Neuron (in vitro differentiated cells): ENCODE measurements around the gene PEX1.
"Not testable (repeated sequence)": the region's sequence is repeated elsewhere in the genome, so short reads cannot be mapped to it uniquely, and the experiment has no call there.

Experiments
- H2AFZ ChIP-seq: one replicate; pipeline ENCODE4 v1.6.1; 2013; ENCODE audit warnings: low read depth, mild to moderate bottlenecking, inconsistent platforms, low read length, moderate library complexity
- H3K27me3 ChIP-seq: one replicate; pipeline ENCODE4 v1.6.1; 2013; ENCODE audit warnings: low read length; ENCODE audit not compliant: insufficient read depth
- H3K36me3 ChIP-seq: one replicate; pipeline ENCODE4 v1.6.1; 2013; ENCODE audit warnings: low read length; ENCODE audit not compliant: insufficient read depth
- H3K4me1 ChIP-seq: one replicate; pipeline ENCODE4 v1.6.1; 2013; ENCODE audit warnings: low read length; ENCODE audit not compliant: insufficient read depth
- H3K4me3 ChIP-seq: 2 replicates; pipeline ENCODE4 v1.5.1; 2013; ENCODE audit warnings: mild to moderate bottlenecking, low read length, moderate library complexity
- H3K9me3 ChIP-seq: one replicate; pipeline ENCODE4 v1.6.1; 2013; ENCODE audit warnings: low read length

The PEX1 gene

GRCh38 chr7:92489634-92490033 lies 38.7 kb downstream of the PEX1 start:
- Histone ChIP-seq H3K9me3 (no peaks in the 10 kb centered on the region), H3K4me3 (no peak overlapping the region), H2AFZ (no peak overlapping the region), H3K36me3 (peaks cover 78% of the 10 kb centered on the region), H3K4me1 (no peaks in the 10 kb centered on the region), H3K27me3 (no peaks in the 10 kb centered on the region)

GRCh38 chr7:92487804-92488203 lies 40.5 kb downstream of the PEX1 start:
- Histone ChIP-seq H3K4me3 (no peak overlapping the region), H3K27me3 (no peaks in the 10 kb centered on the region), H3K9me3 (no peaks in the 10 kb centered on the region), H2AFZ (no peak overlapping the region), H3K4me1 (no peaks in the 10 kb centered on the region), H3K36me3 (peaks cover 62% of the 10 kb centered on the region)

GRCh38 chr7:92485974-92486373 lies 42.3 kb downstream of the PEX1 start:
- Histone ChIP-seq H2AFZ (no peak overlapping the region), H3K36me3 (peaks cover 46% of the 10 kb centered on the region)

GRCh38 chr7:92485267-92485892 lies 42.9 kb downstream of the PEX1 start:
- Histone ChIP-seq H3K4me1 (no peaks in the 10 kb centered on the region), H3K4me3 (no peak overlapping the region), H3K27me3 (no peaks in the 10 kb centered on the region), H2AFZ (no peak overlapping the region), H3K9me3 (no peaks in the 10 kb centered on the region), H3K36me3 (peaks cover 41% of the 10 kb centered on the region)

More at GRCh38 chr7:92485974-92486373, 42.3 kb downstream of the PEX1 start:
- Histone ChIP-seq H3K4me3 (no peak overlapping the region), H3K9me3 (no peaks in the 10 kb centered on the region), H3K27me3 (no peaks in the 10 kb centered on the region), H3K4me1 (no peaks in the 10 kb centered on the region)

GRCh38 chr7:92484226-92484625 lies 44.1 kb downstream of the PEX1 start:
- not testable (repeated sequence) for H3K27me3 ChIP-seq, H3K4me3 ChIP-seq, H3K4me1 ChIP-seq, H3K9me3 ChIP-seq, H2AFZ ChIP-seq
- H3K36me3 ChIP-seq: peaks cover 34% of the 10 kb centered on the region

- H3K9me3 ChIP-seq, H2AFZ ChIP-seq, H3K4me3 ChIP-seq, H3K27me3 ChIP-seq, H3K4me1 ChIP-seq: not testable (repeated sequence)
- peaks cover 29% of the 10 kb centered on the region for H3K36me3 ChIP-seq
Measured at GRCh38 chr7:92483624-92484023, 44.7 kb downstream of the PEX1 start.

- H3K9me3 ChIP-seq, H3K4me1 ChIP-seq, H3K36me3 ChIP-seq, H2AFZ ChIP-seq, H3K27me3 ChIP-seq, H3K4me3 ChIP-seq: not testable (repeated sequence)
Measured at GRCh38 chr7:92479146-92479545, 49.2 kb downstream of the PEX1 start.

- H3K9me3 ChIP-seq: no peaks in the 10 kb centered on the region
- H3K4me1 ChIP-seq: no peaks in the 10 kb centered on the region
- no peak overlapping the region for H3K4me3 ChIP-seq
- no peaks in the 10 kb centered on the region for H3K36me3 ChIP-seq
- H3K27me3 ChIP-seq: no peaks in the 10 kb centered on the region
- H2AFZ ChIP-seq: no peak overlapping the region
Measured at GRCh38 chr7:92478711-92479110, 49.6 kb downstream of the PEX1 start.

- no peaks in the 10 kb centered on the region for H3K9me3 ChIP-seq
- H2AFZ ChIP-seq: no peak overlapping the region
- no peaks in the 10 kb centered on the region for H3K4me1 ChIP-seq
- H3K36me3 ChIP-seq: no peaks in the 10 kb centered on the region
- no peak overlapping the region for H3K4me3 ChIP-seq
- H3K27me3 ChIP-seq: no peaks in the 10 kb centered on the region
Measured at GRCh38 chr7:92478095-92478494, 50.2 kb downstream of the PEX1 start.

GRCh38 chr7:92477681-92478080 lies 50.6 kb downstream of the PEX1 start, which contains the start of gene ERVW-1:
Gene ERVW-1 (minus strand): TSS chr7:92477946. CDS start chr7:92470381, 7,565 bp downstream.
- H3K9me3 ChIP-seq, H2AFZ ChIP-seq, H3K4me3 ChIP-seq, H3K27me3 ChIP-seq, H3K36me3 ChIP-seq, H3K4me1 ChIP-seq: not testable (repeated sequence)

GRCh38 chr7:92475851-92476590 lies 52.3 kb downstream of the PEX1 start:
- H3K27me3 ChIP-seq, H3K4me1 ChIP-seq, H3K9me3 ChIP-seq, H3K36me3 ChIP-seq, H2AFZ ChIP-seq, H3K4me3 ChIP-seq: not testable (repeated sequence)

GRCh38 chr7:92475261-92475770 lies 53.0 kb downstream of the PEX1 start:
- H3K36me3 ChIP-seq, H3K27me3 ChIP-seq, H3K9me3 ChIP-seq, H3K4me1 ChIP-seq, H3K4me3 ChIP-seq, H2AFZ ChIP-seq: not testable (repeated sequence)

- H3K4me1 ChIP-seq, H3K4me3 ChIP-seq, H3K27me3 ChIP-seq, H3K36me3 ChIP-seq, H2AFZ ChIP-seq, H3K9me3 ChIP-seq: not testable (repeated sequence)
Measured at GRCh38 chr7:92473989-92474388, 54.3 kb downstream of the PEX1 start.

- not testable (repeated sequence) for H3K27me3 ChIP-seq, H2AFZ ChIP-seq, H3K4me1 ChIP-seq, H3K4me3 ChIP-seq, H3K9me3 ChIP-seq, H3K36me3 ChIP-seq
Measured at GRCh38 chr7:92468589-92468988, 59.7 kb downstream of the PEX1 start.
